ENCODE measurements around the gene MOSPD3. TPM values are rescaled to one million over a fixed set of nuclear protein-coding genes. Genes with fewer than 3 reads are reported as not detected.

Gene MOSPD3
- total RNA-seq, 4 donors from 2014 or later = 18.0 to 35.5 (median 28.5) TPM

DNA sequence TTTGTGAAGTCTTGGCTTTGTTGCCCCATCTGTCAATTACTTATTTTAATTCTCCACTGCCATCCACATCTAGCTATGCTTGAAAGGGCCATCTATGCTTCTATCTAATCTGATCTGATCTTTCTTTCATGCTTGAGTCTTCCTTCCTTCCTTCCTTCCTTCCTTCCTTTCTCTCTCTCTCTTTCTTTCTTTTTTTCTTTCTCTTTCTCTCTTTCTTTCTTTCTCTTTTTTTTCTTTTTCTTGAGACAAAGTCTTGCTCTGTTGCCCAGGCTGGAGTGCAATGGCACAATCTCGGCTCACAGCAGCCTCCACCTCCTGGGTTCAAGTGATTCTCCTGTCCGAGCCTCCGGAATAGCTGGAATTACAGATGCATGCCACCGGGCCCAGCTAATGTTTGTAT is 17.7 kb downstream of the MOSPD3 start:
- H3K9me3 ChIP-seq = no peaks in the 10 kb centered on the region
- H3K27me3 ChIP-seq = no peaks in the 10 kb centered on the region
- no peak overlapping the region for H3K27ac ChIP-seq
- H3K4me3 ChIP-seq = no peak overlapping the region
- no peaks in the 10 kb centered on the region for H3K36me3 ChIP-seq
- TF ChIP-seq, protein P1, sequence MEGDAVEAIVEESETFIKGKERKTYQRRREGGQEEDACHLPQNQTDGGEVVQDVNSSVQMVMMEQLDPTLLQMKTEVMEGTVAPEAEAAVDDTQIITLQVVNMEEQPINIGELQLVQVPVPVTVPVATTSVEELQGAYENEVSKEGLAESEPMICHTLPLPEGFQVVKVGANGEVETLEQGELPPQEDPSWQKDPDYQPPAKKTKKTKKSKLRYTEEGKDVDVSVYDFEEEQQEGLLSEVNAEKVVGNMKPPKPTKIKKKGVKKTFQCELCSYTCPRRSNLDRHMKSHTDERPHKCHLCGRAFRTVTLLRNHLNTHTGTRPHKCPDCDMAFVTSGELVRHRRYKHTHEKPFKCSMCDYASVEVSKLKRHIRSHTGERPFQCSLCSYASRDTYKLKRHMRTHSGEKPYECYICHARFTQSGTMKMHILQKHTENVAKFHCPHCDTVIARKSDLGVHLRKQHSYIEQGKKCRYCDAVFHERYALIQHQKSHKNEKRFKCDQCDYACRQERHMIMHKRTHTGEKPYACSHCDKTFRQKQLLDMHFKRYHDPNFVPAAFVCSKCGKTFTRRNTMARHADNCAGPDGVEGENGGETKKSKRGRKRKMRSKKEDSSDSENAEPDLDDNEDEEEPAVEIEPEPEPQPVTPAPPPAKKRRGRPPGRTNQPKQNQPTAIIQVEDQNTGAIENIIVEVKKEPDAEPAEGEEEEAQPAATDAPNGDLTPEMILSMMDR (IDR thresholded peaks at IDR 0.05) = no peak
- TF ChIP-seq POLR2AphosphoS5 (IDR thresholded peaks at IDR 0.05) (no peak), POLR2A (IDR thresholded peaks at IDR 0.05) (no peak), EP300 (IDR thresholded peaks at IDR 0.05) (no peak)
- H3K4me1 ChIP-seq = peaks cover 20% of the 10 kb centered on the region
- WGBS = 92% methylated on average over 4 of the region's 4 CpGs
- DNase-seq (ENCODE audit: low spot score in 2 of 2) = no peak

DNA sequence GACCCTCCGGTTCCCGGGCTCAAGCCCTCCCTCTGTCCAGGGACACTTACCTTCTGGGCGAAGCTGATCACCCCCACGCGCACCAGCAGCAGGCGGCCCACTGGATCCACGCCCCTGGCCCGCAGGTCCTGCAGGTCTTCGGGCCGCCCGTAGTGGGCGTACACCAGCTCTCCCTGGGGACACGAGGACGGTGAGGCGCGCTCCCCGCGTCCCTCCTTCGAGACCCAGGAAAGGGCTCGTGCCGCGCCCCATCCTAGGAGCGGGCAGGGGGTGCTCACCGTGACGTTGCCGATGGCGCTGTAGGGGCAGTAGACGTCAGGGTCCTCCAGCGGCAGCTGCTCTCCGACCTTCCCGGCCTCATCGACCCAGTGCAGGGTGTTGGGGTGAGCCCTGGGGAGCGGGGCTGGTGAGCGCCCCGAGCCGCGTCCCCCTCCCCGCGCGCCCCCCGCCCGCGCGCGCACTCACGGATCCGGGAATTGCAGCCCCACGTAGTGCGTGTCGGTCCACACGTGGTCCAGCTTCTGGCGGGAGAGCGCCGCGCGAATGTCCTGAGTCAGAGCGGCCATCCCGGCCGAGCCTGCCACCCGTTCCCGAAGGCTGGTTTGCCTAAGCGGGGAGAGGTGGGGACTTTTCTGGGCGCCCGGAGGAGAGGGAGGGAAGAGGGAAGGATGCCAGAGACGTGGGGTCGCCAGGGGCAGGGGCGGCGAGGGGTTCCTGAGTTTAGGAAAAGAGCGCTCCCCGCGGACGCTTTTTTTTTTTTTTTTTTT is 20.8 kb downstream of the MOSPD3 start:
- Histone ChIP-seq H3K4me3 (peak overlapping the region; percentile 59), H3K9me3 (no peaks in the 10 kb centered on the region), H3K27ac (no peak overlapping the region), H3K27me3 (no peaks in the 10 kb centered on the region), H3K36me3 (no peaks in the 10 kb centered on the region), H3K4me1 (peaks cover 8% of the 10 kb centered on the region)
- 2% methylated on average over 33 of the region's 72 CpGs for WGBS
- DNase-seq (ENCODE audit: low spot score in 2 of 2) = no peak
- TF ChIP-seq, protein P1 (IDR thresholded peaks at IDR 0.05) = peak in 1 of 2 donors; percentile 47
- TF ChIP-seq POLR2AphosphoS5 (IDR thresholded peaks at IDR 0.05) = no peak
- no peak for TF ChIP-seq EP300 (IDR thresholded peaks at IDR 0.05)
- TF ChIP-seq POLR2A (IDR thresholded peaks at IDR 0.05) = no peak

DNA sequence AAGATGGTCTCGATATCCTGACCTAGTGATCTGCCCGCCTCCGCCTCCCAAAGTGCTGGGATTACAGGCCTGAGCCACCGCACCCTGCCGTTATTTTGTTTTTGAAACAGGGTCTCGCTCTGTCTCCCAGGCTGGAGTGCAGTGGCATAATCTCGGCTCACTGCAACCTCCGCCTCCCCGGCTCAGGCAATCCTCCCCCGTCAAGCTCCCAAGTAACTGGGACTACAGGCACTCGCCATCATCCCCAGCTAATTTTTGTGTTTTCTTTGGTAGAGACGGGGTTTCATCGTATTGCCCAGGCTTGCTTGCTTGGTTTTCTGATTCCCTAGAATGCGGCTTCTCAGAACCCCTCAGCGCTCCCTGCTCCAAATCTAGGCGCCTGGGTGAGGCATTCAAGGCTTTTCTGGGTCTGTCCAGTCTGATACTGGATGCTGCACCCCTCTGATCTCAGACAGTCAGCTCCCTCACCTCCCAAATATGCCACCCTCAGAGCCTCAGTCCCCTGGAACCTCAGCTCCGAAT is 27.7 kb downstream of the MOSPD3 start:
- no peak for DNase-seq (ENCODE audit: low spot score in 2 of 2)
- TF ChIP-seq, protein P1 (IDR thresholded peaks at IDR 0.05) = no peak
- TF ChIP-seq POLR2A (IDR thresholded peaks at IDR 0.05) (no peak), EP300 (IDR thresholded peaks at IDR 0.05) (no peak), POLR2AphosphoS5 (IDR thresholded peaks at IDR 0.05) (no peak)
- no peak overlapping the region for H3K27ac ChIP-seq
- H3K4me1 ChIP-seq = no peaks in the 10 kb centered on the region
- peaks cover 20% of the 10 kb centered on the region for H3K27me3 ChIP-seq
- H3K4me3 ChIP-seq = no peak overlapping the region
- H3K9me3 ChIP-seq = no peaks in the 10 kb centered on the region
- H3K36me3 ChIP-seq = no peaks in the 10 kb centered on the region
- 89% methylated on average over 16 of the region's 17 CpGs for WGBS

DNA sequence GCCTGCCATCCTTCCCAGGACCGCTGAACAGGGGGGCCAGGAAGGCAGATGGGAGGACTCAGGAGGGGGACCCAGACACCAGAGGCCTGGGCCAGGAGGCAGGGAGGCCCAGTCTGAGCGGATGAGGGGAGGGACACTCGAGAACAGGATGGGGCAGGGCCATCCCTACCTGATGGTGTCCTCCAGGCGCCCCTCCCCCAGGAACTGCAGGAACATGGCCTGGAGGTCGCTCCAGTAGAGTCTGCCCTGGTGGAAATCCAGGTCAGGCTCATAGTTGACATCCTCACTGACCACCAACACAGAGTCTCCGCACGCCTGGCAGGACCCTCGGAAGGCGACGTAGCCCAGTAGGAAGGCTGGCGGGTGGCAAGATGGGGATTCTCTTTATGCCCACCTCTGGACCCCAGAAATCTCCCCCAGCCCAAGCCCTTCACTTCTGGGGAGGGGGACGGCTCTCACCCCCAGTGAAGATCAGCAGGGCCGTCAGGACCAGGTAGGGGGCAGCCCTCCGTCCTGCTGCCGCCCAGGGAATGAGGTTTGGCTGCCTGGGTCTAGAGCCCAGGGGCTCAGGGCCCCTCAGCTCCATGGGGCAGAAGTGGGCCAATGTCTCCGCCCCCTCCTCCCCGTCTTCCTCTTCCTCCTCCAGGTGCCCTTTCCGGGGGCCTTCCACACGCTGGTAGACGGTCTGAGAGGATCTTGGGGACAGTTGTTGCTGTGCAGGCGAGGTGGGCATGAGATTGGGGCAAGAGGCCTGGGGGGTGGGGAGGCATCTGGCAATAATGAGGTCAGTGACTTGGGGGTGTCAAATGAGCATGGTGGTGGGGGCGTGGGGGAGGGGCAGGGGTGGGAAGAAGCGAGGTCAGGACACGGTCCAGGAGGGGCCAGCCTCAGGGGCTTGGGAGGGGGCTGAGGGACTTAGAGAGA is 28.4 kb downstream of the MOSPD3 start:
- Histone ChIP-seq H3K36me3 (no peaks in the 10 kb centered on the region), H3K9me3 (no peaks in the 10 kb centered on the region), H3K4me3 (no peak overlapping the region), H3K4me1 (no peaks in the 10 kb centered on the region), H3K27ac (no peak overlapping the region), H3K27me3 (peaks cover 21% of the 10 kb centered on the region)
- WGBS = 66% methylated on average over 7 of the region's 24 CpGs
- TF ChIP-seq, protein P1 (IDR thresholded peaks at IDR 0.05) = no peak
- TF ChIP-seq POLR2A (IDR thresholded peaks at IDR 0.05) (no peak), EP300 (IDR thresholded peaks at IDR 0.05) (no peak), POLR2AphosphoS5 (IDR thresholded peaks at IDR 0.05) (no peak)
- no peak for DNase-seq (ENCODE audit: low spot score in 2 of 2)

DNA sequence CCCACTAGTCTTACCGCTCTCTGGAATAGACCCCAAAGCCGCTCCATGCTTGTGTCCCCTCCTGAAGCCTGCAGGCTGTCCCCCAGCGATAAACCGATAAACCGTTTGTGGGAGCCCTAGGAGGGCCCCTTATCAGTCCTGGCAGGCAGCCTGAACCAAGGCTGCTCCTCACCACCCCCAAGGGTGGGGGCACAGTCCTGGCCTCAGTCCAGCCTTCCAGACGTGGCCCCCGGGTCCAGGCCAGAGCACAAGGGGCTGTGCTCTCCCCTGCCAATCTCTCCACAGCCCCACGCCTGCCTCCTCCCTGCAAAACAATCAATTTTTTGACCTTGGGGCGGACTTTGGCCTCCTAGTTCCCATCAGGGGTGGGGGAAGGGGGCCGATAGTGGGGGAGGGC is 29.1 kb downstream of the MOSPD3 start, which contains the start of gene TFR2:
TSS of gene TFR2 (minus strand) at position 90 of the 397 bp plus-strand sequence. CDS start at position 47, 43 bp downstream.
- DNase-seq (ENCODE audit: low spot score in 2 of 2) = no peak
- TF ChIP-seq POLR2AphosphoS5 (IDR thresholded peaks at IDR 0.05) (no peak), POLR2A (IDR thresholded peaks at IDR 0.05) (no peak), EP300 (IDR thresholded peaks at IDR 0.05) (no peak)
- TF ChIP-seq, protein P1 (IDR thresholded peaks at IDR 0.05) = no peak
- no peaks in the 10 kb centered on the region for H3K36me3 ChIP-seq
- no peak within 1 kb of the TSS for H3K4me3 ChIP-seq
- H3K27me3 ChIP-seq = peaks cover 28% of the 10 kb centered on the region
- WGBS = 75% methylated on average over 4 of the region's 10 CpGs
- H3K27ac ChIP-seq = no peak within 1 kb of the TSS
- H3K9me3 ChIP-seq = no peaks in the 10 kb centered on the region
- H3K4me1 ChIP-seq = no peaks in the 10 kb centered on the region
